GM23338 (cell line): ENCODE measurements around the gene FBXW8. TPM values are rescaled to one million over a fixed set of nuclear protein-coding genes. Genes with fewer than 3 reads are reported as not detected.

Experiments
- ATAC-seq: fragments of 200-7000 bp; cut with Tn5 transposase; 3 replicates; pipeline ENCODE4 v1.9.1; 2020
- DNase-seq: peaks from one replicate; pipeline ENCODE4 v3.0.0-alpha.2; 2015; ENCODE audit warnings: low spot score
- H2AFZ ChIP-seq: fragments of 200-600 bp; sonication (generic); 2 replicates; pipeline ENCODE4 v1.8.0; 2016; ENCODE audit warnings: antibody characterized with exemption, mild to moderate bottlenecking, moderate library complexity
- H3F3A ChIP-seq: fragments of 200-600 bp; sonication (generic); replicated peaks from 2 replicates; pipeline ENCODE4 v1.8.0; 2017; ENCODE audit warnings: antibody characterized with exemption, mixed run types, low read depth
- H3K27ac ChIP-seq: fragments of 200-600 bp; sonication (generic); 2 replicates; pipeline ENCODE4 v1.6.1; 2016; ENCODE audit warnings: low read depth
- H3K27me3 ChIP-seq: fragments of 200-600 bp; sonication (generic); 2 replicates; pipeline ENCODE4 v1.8.0; 2016; ENCODE audit warnings: mild to moderate bottlenecking, mixed run types, moderate library complexity; ENCODE audit not compliant: insufficient read depth
- H3K36me3 ChIP-seq: fragments of 200-600 bp; sonication (generic); 2 replicates; pipeline ENCODE4 v1.8.0; 2016; ENCODE audit warnings: mild to moderate bottlenecking; ENCODE audit not compliant: insufficient read depth
- H3K4me1 ChIP-seq: fragments of 200-600 bp; sonication (generic); 2 replicates; pipeline ENCODE4 v1.8.0; 2016; ENCODE audit warnings: mild to moderate bottlenecking, moderate library complexity; ENCODE audit not compliant: insufficient read depth
- H3K4me2 ChIP-seq: fragments of 200-600 bp; sonication (generic); 2 replicates; pipeline ENCODE4 v1.7.1; 2017; ENCODE audit warnings: mixed run types
- H3K4me3 ChIP-seq: fragments of 200-600 bp; sonication (generic); 2 replicates; pipeline ENCODE4 v1.6.1; 2016; ENCODE audit warnings: mixed run types
- H3K79me2 ChIP-seq: fragments of 200-600 bp; sonication (generic); replicated peaks from 2 replicates; pipeline ENCODE4 v1.8.0; 2017; ENCODE audit warnings: mild to moderate bottlenecking; ENCODE audit not compliant: insufficient read depth
- H3K9me2 ChIP-seq: fragments of 200-600 bp; sonication (generic); 2 replicates; pipeline ENCODE4 v1.8.0; 2017; ENCODE audit not compliant: insufficient read depth
- H4K20me1 ChIP-seq: fragments of 200-600 bp; sonication (generic); replicated peaks from 2 replicates; pipeline ENCODE4 v1.8.0; 2017; ENCODE audit warnings: mild to moderate bottlenecking; ENCODE audit not compliant: insufficient read depth
- H3K27ac Mint-ChIP-seq: 2 replicates; pipeline ENCODE4 v1.8.0; 2020; ENCODE audit warnings: inconsistent platforms, mild to moderate bottlenecking, moderate library complexity, mixed read lengths
- H3K27me3 Mint-ChIP-seq: 3 replicates; pipeline ENCODE4 v1.8.0; 2022; ENCODE audit warnings: low read depth, mild to moderate bottlenecking, moderate library complexity, mixed read lengths, inconsistent platforms; ENCODE audit not compliant: insufficient read depth, poor library complexity
- H3K36me3 Mint-ChIP-seq: 3 replicates; pipeline ENCODE4 v1.8.0; 2021; ENCODE audit warnings: low read depth, mild to moderate bottlenecking, inconsistent platforms, moderate library complexity, mixed read lengths
- H3K4me1 Mint-ChIP-seq: 3 replicates; pipeline ENCODE4 v1.8.0; 2020; ENCODE audit warnings: mild to moderate bottlenecking, inconsistent platforms, mixed read lengths
- H3K4me3 Mint-ChIP-seq: 3 replicates; pipeline ENCODE4 v1.8.0; 2021; ENCODE audit warnings: moderate library complexity, mild to moderate bottlenecking, inconsistent platforms, mixed read lengths
- H3K9me3 Mint-ChIP-seq: 3 replicates; pipeline ENCODE4 v1.8.0; 2020; ENCODE audit warnings: moderate library complexity, mild to moderate bottlenecking, inconsistent platforms, mixed read lengths
- CTCF ChIP-seq, 2 experiments: fragments of 200-600 bp in 1 of 2; sonication (generic) in 1 of 2; conservative IDR thresholded peaks; 2 replicates each; pipeline versions ENCODE4 v1.5.1 to v1.6.1; 2016 to 2017; ENCODE audit warnings: antibody characterized with exemption in 2 of 2, low read depth in 2 of 2, mild to moderate bottlenecking in 2 of 2, moderate library complexity in 1 of 2
- ETS1 ChIP-seq: IDR thresholded peaks from 2 replicates; pipeline ENCODE4 v1.6.1; 2016; ENCODE audit warnings: antibody characterized with exemption
- EZH2 ChIP-seq: fragments of 200-600 bp; sonication (generic); IDR thresholded peaks from one replicate; pipeline ENCODE4 v1.8.0; 2017; ENCODE audit warnings: antibody characterized with exemption, mild to moderate bottlenecking, low read depth; ENCODE audit not compliant: unreplicated experiment
- EZH2phosphoT487 ChIP-seq: fragments of 200-600 bp; sonication (generic); IDR thresholded peaks from one replicate; pipeline ENCODE4 v1.8.1; 2018; ENCODE audit warnings: antibody characterized with exemption; ENCODE audit not compliant: unreplicated experiment
- JUNB ChIP-seq: IDR thresholded peaks from one replicate; pipeline ENCODE4 v1.6.1; 2016; ENCODE audit warnings: antibody characterized with exemption; ENCODE audit not compliant: unreplicated experiment
- NANOG ChIP-seq: IDR thresholded peaks from 2 replicates; pipeline ENCODE4 v1.6.1; 2016; ENCODE audit warnings: antibody characterized with exemption, borderline replicate concordance
- POLR2AphosphoS5 ChIP-seq: IDR thresholded peaks from 2 replicates; pipeline ENCODE4 v1.6.1; 2016; ENCODE audit warnings: antibody characterized with exemption, low read depth
- STAT1 ChIP-seq: IDR thresholded peaks from one replicate; pipeline ENCODE4 v1.6.1; 2016; ENCODE audit warnings: antibody characterized with exemption; ENCODE audit not compliant: unreplicated experiment
- ZNF114 ChIP-seq: fragments of 250-450 bp; sonication (Bioruptor Pico); IDR thresholded peaks from 2 replicates; pipeline ENCODE4 v1.5.0; 2020; ENCODE audit warnings: mild to moderate bottlenecking, moderate library complexity
- ZNF331 ChIP-seq: fragments of 250-450 bp; sonication (Bioruptor Pico); IDR thresholded peaks from 2 replicates; pipeline ENCODE4 v1.5.0; 2020; ENCODE audit warnings: low read depth, mild to moderate bottlenecking, moderate library complexity
- polyA plus RNA-seq: library from polyadenylated mRNA; unstranded; fragments of >200 nt; fragmentation: Nextera tagmentation; extraction: Ambion mirVana; gene quantifications from 2 replicates; pipeline ENCODE4 v1.2.1, GENCODE V29; 2016
- total RNA-seq: library from RNA; depleted of rRNA; stranded (reverse); fragments of >200 nt; shearing (Covaris generic); gene quantifications from 2 replicates; pipeline ENCODE4 v1.2.3, GENCODE V29; 2014
- TF ChIP-seq, protein P1 (sequence below): IDR thresholded peaks from one replicate; pipeline ENCODE4 v1.6.1; 2018; ENCODE audit warnings: antibody characterized with exemption; ENCODE audit not compliant: unreplicated experiment
- TF ChIP-seq, protein P2 (sequence below): fragments of 250-450 bp; sonication (Bioruptor Pico); IDR thresholded peaks from 2 replicates; pipeline ENCODE4 v1.5.0; 2020; ENCODE audit warnings: mild to moderate bottlenecking, moderate library complexity

The FBXW8 gene
- total and polyA plus RNA-seq, 2 experiments from 2014 or later = 4.6 to 13.9 TPM

DNA sequence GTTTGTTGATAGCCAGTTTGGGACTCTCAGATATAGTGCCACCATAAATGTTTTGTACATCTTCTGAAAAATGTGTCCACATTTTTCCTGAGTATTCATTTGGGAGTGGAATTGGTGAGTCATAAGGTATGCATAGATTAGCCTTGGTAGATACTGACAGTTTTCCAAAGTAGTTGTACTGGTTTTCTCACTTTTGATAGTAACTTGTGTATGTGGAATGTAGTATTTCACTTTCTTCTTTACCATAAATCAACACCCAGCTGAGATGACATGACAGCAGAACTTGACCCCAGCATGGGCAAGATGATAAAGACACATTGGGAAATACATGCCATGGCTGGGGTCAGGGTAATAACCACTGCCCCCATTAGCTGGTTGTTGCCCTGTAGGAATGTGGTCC lies 5.4 kb downstream of the FBXW8 start:
- Mint-ChIP-seq H3K27ac (0 out of 2 replicates have a peak overlapping the region, but pooled peaks have one; percentile 33), H3K9me3 (no peaks in the 10 kb centered on the region), H3K36me3 (peaks cover 25% of the 10 kb centered on the region; the same call in 2 of the 3 replicates), H3K27me3 (peaks cover 7% of the 10 kb centered on the region), H3K4me1 (peaks cover 23% of the 10 kb centered on the region), H3K4me3 (no peak overlapping the region)
- Histone ChIP-seq H4K20me1 (peaks cover 11% of the 10 kb centered on the region; the same call in 1 of the 2 replicates), H3K79me2 (peaks cover 31% of the 10 kb centered on the region), H3K27ac (no peak overlapping the region; the same call in 1 of the 2 replicates), H3K4me1 (peaks cover 6% of the 10 kb centered on the region; the same call in 1 of the 2 replicates), H3K9me2 (no peaks in the 10 kb centered on the region; the same call in 1 of the 2 replicates), H3K36me3 (no peaks in the 10 kb centered on the region), H3K27me3 (no peaks in the 10 kb centered on the region), H3F3A (0 out of 2 replicates have a peak, but pooled peaks cover 4% of the 10 kb centered on the region), H2AFZ (no peak overlapping the region), H3K4me2 (no peak overlapping the region), H3K4me3 (no peak overlapping the region)
- DNase-seq (no peak), ATAC-seq (no peak)
- TF ChIP-seq, protein P1, sequence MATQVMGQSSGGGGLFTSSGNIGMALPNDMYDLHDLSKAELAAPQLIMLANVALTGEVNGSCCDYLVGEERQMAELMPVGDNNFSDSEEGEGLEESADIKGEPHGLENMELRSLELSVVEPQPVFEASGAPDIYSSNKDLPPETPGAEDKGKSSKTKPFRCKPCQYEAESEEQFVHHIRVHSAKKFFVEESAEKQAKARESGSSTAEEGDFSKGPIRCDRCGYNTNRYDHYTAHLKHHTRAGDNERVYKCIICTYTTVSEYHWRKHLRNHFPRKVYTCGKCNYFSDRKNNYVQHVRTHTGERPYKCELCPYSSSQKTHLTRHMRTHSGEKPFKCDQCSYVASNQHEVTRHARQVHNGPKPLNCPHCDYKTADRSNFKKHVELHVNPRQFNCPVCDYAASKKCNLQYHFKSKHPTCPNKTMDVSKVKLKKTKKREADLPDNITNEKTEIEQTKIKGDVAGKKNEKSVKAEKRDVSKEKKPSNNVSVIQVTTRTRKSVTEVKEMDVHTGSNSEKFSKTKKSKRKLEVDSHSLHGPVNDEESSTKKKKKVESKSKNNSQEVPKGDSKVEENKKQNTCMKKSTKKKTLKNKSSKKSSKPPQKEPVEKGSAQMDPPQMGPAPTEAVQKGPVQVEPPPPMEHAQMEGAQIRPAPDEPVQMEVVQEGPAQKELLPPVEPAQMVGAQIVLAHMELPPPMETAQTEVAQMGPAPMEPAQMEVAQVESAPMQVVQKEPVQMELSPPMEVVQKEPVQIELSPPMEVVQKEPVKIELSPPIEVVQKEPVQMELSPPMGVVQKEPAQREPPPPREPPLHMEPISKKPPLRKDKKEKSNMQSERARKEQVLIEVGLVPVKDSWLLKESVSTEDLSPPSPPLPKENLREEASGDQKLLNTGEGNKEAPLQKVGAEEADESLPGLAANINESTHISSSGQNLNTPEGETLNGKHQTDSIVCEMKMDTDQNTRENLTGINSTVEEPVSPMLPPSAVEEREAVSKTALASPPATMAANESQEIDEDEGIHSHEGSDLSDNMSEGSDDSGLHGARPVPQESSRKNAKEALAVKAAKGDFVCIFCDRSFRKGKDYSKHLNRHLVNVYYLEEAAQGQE = no peak
- no peak for TF ChIP-seq CTCF (conservative IDR thresholded peaks at IDR 0.05; ENCODE audit: low read depth in 2 of 2)
- TF ChIP-seq EZH2phosphoT487 = no peak
- TF ChIP-seq STAT1 = no peak
- TF ChIP-seq ZNF114 (CRISPR knock-in tag) = no peak
- TF ChIP-seq ETS1 = no peak
- TF ChIP-seq JUNB = no peak
- TF ChIP-seq NANOG = no peak
- TF ChIP-seq, protein P2, sequence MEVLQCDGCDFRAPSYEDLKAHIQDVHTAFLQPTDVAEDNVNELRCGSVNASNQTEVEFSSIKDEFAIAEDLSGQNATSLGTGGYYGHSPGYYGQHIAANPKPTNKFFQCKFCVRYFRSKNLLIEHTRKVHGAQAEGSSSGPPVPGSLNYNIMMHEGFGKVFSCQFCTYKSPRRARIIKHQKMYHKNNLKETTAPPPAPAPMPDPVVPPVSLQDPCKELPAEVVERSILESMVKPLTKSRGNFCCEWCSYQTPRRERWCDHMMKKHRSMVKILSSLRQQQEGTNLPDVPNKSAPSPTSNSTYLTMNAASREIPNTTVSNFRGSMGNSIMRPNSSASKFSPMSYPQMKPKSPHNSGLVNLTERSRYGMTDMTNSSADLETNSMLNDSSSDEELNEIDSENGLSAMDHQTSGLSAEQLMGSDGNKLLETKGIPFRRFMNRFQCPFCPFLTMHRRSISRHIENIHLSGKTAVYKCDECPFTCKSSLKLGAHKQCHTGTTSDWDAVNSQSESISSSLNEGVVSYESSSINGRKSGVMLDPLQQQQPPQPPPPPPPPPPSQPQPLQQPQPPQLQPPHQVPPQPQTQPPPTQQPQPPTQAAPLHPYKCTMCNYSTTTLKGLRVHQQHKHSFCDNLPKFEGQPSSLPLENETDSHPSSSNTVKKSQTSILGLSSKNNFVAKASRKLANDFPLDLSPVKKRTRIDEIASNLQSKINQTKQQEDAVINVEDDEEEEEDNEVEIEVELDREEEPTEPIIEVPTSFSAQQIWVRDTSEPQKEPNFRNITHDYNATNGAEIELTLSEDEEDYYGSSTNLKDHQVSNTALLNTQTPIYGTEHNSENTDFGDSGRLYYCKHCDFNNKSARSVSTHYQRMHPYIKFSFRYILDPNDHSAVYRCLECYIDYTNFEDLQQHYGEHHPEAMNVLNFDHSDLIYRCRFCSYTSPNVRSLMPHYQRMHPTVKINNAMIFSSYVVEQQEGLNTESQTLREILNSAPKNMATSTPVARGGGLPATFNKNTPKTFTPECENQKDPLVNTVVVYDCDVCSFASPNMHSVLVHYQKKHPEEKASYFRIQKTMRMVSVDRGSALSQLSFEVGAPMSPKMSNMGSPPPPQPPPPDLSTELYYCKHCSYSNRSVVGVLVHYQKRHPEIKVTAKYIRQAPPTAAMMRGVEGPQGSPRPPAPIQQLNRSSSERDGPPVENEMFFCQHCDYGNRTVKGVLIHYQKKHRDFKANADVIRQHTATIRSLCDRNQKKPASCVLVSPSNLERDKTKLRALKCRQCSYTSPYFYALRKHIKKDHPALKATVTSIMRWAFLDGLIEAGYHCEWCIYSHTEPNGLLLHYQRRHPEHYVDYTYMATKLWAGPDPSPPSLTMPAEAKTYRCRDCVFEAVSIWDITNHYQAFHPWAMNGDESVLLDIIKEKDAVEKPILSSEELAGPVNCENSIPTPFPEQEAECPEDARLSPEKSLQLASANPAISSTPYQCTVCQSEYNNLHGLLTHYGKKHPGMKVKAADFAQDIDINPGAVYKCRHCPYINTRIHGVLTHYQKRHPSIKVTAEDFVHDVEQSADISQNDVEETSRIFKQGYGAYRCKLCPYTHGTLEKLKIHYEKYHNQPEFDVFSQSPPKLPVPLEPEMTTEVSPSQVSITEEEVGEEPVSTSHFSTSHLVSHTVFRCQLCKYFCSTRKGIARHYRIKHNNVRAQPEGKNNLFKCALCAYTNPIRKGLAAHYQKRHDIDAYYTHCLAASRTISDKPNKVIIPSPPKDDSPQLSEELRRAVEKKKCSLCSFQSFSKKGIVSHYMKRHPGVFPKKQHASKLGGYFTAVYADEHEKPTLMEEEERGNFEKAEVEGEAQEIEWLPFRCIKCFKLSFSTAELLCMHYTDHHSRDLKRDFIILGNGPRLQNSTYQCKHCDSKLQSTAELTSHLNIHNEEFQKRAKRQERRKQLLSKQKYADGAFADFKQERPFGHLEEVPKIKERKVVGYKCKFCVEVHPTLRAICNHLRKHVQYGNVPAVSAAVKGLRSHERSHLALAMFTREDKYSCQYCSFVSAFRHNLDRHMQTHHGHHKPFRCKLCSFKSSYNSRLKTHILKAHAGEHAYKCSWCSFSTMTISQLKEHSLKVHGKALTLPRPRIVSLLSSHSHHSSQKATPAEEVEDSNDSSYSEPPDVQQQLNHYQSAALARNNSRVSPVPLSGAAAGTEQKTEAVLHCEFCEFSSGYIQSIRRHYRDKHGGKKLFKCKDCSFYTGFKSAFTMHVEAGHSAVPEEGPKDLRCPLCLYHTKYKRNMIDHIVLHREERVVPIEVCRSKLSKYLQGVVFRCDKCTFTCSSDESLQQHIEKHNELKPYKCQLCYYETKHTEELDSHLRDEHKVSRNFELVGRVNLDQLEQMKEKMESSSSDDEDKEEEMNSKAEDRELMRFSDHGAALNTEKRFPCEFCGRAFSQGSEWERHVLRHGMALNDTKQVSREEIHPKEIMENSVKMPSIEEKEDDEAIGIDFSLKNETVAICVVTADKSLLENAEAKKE = no peak
- TF ChIP-seq EZH2 = no peak
- no peak for TF ChIP-seq POLR2AphosphoS5
- no peak for TF ChIP-seq ZNF331
